ENCODE results near the gene DQX1.
A peak's percentile ranks its signal among the peaks of the same experiment; 100 is the strongest.

Gene DQX1

DNA sequence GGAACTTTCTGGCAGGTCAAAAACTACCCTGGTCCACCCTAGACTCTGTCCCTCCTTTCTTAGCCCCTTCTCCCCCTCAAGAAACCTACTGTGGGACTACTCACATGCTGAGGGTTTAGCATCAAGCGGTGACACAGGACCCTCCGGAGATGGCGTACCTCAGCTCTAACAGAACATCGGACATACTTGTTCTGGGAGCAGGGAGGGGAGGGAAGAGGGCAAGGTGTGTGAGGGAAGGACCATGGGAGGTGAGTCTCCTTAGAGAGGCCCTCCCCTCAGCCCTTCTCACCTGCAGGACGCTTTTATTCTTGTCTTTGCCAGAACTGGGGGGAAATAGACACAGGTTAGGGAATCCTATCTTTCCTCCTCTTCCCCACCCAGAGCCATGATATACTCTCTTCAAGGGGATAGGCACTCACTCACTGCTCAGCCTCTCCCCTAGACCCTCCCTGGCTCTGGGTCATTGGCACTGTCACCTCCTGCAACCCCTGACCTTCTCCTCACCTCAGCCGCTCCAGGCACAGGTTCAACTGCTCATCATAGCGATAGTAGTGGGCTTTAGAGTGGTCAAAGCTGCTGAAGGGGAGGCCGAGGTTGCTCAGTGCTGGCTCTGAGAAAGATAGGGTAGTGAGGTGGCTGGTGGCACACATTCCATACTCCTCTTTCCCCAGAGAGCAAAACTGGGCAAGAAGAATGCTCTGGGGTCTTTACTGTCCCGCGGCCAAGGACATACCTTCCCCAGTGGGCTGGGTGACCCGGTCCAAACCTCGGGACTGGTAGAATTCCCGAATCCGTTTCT is 20.4 kb downstream of the DQX1 start:
- DNase-seq (ENCODE audit: insufficient read length, low spot score) (no peak), FAIRE-seq (no peak)
- TF ChIP-seq CTCF (IDR thresholded peaks at IDR 0.05; ENCODE audit: insufficient read depth, missing control alignments): no peak

DNA sequence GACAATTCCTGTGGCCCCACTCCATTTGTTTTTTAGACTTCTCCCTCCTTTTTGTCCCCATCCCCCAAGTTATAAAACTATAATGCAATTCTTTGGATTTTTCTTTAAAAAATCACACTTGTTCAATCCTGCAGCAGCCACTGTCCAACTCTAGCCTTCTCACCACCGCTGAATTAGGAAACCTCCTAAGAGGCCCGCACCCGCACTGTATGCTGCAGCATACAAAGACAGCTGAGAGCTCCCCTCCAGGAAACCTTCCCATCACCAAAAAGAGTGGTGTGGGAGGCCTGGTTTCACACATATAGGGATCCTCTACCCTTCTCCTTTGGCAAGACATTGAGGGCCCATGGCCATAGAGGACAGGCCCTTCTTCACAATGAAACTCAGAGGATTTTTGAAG is 21.4 kb downstream of the DQX1 start:
- TF ChIP-seq CTCF (IDR thresholded peaks at IDR 0.05; ENCODE audit: insufficient read depth, missing control alignments): no peak
- FAIRE-seq (no peak), DNase-seq (ENCODE audit: insufficient read length, low spot score) (no peak)

- FAIRE-seq (no peak), DNase-seq (ENCODE audit: insufficient read length, low spot score) (no peak)
- TF ChIP-seq CTCF (IDR thresholded peaks at IDR 0.05; ENCODE audit: insufficient read depth, missing control alignments): no peak
These were observed 22.2 kb downstream of the DQX1 start for GRCh38 chr2:74503506-74504475.

DNA sequence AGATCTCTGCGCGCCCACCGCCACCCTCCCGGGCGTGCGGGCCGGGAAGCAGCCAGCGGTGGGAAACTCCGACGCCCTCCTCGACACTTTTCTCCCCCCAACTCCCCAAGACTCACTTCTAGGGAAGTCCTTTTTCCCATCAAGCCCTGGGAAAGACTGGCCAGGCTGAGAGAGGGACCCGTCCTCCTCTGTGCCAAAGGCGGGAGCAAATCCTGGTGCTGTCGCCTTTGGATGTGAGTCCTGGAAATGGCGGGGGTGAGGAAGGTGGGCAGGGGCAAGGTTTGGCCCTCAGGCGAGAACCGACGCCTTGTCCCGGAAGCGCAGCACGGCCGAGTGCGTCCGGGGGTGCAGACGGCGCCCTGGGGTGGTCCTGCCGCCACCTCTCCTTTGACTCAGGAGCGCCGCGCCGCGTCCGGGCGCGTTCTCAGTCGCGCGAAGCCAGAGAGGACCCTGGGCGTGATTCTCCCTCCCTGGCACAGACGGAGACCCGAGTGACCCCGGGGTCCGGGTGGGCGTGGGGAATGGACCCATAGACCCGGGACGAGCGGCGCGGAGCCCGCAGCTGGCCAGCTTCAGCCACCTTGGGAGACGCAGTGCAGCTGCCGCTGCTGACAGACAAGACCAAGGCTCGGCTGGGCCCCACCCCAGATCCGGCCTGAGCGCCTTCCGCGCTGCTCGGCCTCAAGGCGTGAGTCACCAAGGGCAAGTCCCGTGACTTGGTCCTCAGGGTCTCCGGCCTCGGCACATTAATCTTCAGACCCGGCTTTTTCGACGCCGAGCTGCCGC is 23.1 kb downstream of the DQX1 start:
- no peak for DNase-seq (ENCODE audit: insufficient read length, low spot score)
- peak; percentile 37 for TF ChIP-seq CTCF (IDR thresholded peaks at IDR 0.05; ENCODE audit: insufficient read depth, missing control alignments)
- no peak for FAIRE-seq

GRCh38 chr2:74502147-74502719 is 23.8 kb downstream of the DQX1 start:
- DNase-seq (ENCODE audit: insufficient read length, low spot score) (no peak), FAIRE-seq (no peak)
- TF ChIP-seq CTCF (IDR thresholded peaks at IDR 0.05; ENCODE audit: insufficient read depth, missing control alignments): no peak

GRCh38 chr2:74501335-74502071 is 24.5 kb downstream of the DQX1 start:
- TF ChIP-seq CTCF (IDR thresholded peaks at IDR 0.05; ENCODE audit: insufficient read depth, missing control alignments): no peak

More at GRCh38 chr2:74501335-74502071, 24.5 kb downstream of the DQX1 start:
- peak; percentile 67 for DNase-seq (ENCODE audit: insufficient read length, low spot score)
- FAIRE-seq: no peak
